Hepatocyte (in vitro differentiated cells): ENCODE measurements around the gene ZNF423.

Experiments
- CTCF ChIP-seq: fragments of 200-600 bp; sonication (generic); IDR thresholded peaks from 2 replicates; pipeline ENCODE4 v1.5.1; 2016; ENCODE audit warnings: antibody characterized with exemption, mild to moderate bottlenecking; ENCODE audit not compliant: poor library complexity
- EZH2 ChIP-seq: fragments of 200-600 bp; sonication (generic); IDR thresholded peaks from 2 replicates; pipeline ENCODE4 v1.6.1; 2016; ENCODE audit warnings: antibody characterized with exemption, mild to moderate bottlenecking, borderline replicate concordance

GRCh38 chr16:49896447-49896964, 40.6 kb upstream of the ZNF423 start:
- TF ChIP-seq CTCF (no peak), EZH2 (no peak)
